GM12801 (cell line): Measurements from ENCODE around the gene C13orf46.

Experiments used
- TF ChIP-seq, protein P1 (sequence below): IDR thresholded peaks from one replicate; pipeline ENCODE4 v1.5.1; 2011; ENCODE audit warnings: control low read depth; ENCODE audit not compliant: insufficient read length; ENCODE audit errors: extremely low read depth

The C13orf46 gene

GRCh38 chr13:113952151-113952982, 21.5 kb downstream of the C13orf46 start:
- TF ChIP-seq, protein P1, sequence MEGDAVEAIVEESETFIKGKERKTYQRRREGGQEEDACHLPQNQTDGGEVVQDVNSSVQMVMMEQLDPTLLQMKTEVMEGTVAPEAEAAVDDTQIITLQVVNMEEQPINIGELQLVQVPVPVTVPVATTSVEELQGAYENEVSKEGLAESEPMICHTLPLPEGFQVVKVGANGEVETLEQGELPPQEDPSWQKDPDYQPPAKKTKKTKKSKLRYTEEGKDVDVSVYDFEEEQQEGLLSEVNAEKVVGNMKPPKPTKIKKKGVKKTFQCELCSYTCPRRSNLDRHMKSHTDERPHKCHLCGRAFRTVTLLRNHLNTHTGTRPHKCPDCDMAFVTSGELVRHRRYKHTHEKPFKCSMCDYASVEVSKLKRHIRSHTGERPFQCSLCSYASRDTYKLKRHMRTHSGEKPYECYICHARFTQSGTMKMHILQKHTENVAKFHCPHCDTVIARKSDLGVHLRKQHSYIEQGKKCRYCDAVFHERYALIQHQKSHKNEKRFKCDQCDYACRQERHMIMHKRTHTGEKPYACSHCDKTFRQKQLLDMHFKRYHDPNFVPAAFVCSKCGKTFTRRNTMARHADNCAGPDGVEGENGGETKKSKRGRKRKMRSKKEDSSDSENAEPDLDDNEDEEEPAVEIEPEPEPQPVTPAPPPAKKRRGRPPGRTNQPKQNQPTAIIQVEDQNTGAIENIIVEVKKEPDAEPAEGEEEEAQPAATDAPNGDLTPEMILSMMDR, result no peak

DNA sequence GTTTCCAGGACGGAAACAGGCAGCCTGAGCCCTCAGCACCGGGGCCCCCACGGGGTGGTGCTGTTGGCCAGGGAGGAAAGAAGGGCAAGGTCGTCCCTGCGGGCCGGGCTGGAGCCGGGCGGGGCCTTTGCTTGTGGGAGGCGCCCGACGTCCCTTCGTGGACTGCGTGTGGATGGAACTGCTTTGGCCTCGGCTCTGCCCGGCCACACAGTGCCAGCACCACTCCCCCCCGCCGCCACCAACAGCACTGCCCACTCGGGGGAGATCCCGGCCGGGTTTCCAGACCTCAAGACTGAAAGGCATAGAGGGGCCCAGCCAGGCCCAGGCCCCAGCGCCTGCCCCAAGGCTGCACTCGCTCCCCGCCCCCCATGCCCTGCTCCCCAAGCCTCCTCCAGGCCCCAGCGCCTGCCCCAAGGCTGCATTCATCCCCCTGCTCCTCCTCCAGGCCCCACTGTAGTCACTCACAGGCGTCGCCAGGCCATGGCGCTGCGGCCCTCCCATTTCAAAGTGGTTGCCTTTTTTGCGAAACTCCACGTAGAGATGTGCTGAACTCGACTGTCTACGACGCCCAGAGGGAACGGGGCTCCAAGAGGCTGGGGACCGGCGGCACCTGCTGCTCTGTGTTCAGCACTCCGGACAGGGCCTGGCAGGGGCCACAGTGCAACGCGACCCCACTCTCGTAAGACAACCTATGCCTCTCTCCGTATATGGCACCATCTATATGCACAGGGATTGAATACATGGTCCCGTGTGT, 22.5 kb downstream of the C13orf46 start:
- TF ChIP-seq, protein P1, result no peak

DNA sequence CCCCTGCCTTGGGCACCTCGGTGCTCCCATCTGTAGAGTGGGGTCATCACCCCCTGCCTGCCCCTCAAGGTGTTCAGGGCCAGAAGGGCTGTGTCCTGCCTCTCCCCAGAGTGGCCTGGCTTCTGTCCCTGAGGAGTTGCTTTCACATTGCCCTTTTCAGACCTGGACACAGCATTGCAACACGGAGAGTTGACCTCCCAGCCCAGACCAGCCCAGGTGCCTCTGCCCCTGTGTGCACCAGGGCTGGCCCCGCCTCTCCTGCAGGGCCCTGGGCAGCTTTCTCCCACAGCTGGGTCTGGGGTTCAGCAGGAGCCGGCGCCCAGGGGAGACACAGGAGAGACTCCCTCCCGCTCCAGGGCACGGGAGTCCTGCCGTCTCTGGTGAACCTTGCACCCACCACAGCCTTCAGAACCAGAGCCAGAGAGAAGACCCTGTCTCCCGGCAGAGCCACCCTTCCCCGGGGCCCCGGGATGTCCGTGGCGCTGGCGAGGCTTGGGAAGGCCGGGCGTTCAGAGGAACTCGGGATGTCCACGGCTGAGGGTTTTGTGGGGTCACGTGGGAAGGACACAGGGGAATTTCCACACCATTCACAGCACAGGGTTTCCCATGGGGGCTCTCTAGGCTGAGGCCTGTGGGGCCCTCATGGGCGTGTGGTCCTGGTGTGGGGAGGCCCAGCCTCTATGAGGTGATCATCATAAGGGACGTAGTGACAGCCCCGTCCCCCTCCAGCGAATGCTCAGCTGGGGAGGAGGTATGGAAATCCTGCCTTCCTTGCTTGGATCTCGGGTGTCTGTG, 23.2 kb downstream of the C13orf46 start:
- TF ChIP-seq, protein P1, result no peak

DNA sequence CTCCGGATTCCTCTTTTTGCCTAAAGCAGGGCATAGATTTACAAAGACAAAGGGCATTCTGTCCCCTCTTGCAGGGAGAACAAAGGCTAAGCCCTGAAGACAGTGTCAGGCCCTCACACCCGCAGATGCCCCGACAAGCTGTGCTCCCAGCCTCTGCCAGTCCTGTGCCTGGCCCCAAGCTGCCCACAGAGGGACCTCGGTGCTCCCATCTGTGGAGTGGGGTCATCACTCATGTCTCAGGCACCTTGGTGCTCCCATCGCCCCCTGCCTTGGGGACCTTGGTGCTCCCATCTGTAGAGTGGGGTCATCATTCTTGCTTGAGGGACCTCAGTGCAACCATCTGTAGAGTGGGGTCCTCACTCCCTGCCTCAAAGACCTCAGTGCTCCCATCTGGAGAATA, 24.3 kb downstream of the C13orf46 start:
- TF ChIP-seq, protein P1, result no peak

- TF ChIP-seq, protein P1, result no peak
These were observed 25.7 kb downstream of the C13orf46 start for GRCh38 chr13:113948034-113948742.

GRCh38 chr13:113947311-113948033, 26.4 kb downstream of the C13orf46 start:
- TF ChIP-seq, protein P1, result no peak
